GM06990 (cell line): ENCODE results near the gene FATE1.

Experiments used
- DNase-seq: peaks from one replicate; pipeline ENCODE4 v3.0.0-alpha.2; 2011; ENCODE audit not compliant: insufficient read length; ENCODE audit errors: extremely low read depth
- H3K27me3 ChIP-seq: replicated peaks from 2 replicates; pipeline ENCODE4 v1.6.0; 2011; ENCODE audit warnings: low read length; ENCODE audit not compliant: control insufficient read depth, insufficient read depth
- H3K36me3 ChIP-seq: 2 replicates; pipeline ENCODE4 v1.5.1; 2011; ENCODE audit warnings: low read length; ENCODE audit not compliant: control insufficient read depth, insufficient read depth
- H3K4me3 ChIP-seq: replicated peaks from 2 replicates; pipeline ENCODE4 v1.5.1; 2011; ENCODE audit warnings: low read depth, mild to moderate bottlenecking, control low read depth, low read length
- CTCF ChIP-seq: IDR thresholded peaks from 2 replicates; pipeline ENCODE4 v1.5.1; 2011; ENCODE audit warnings: low read length, control low read depth, mild to moderate bottlenecking, inconsistent platforms; ENCODE audit not compliant: insufficient read depth, poor library complexity, severe bottlenecking

The FATE1 gene

GRCh38 chrX:151736685-151737084, 20.9 kb downstream of the FATE1 start:
- H3K27me3 ChIP-seq, result no peaks in the 10 kb centered on the region
- H3K4me3 ChIP-seq, result no peak overlapping the region
- DNase-seq, result no peak
- no peak for TF ChIP-seq CTCF
- H3K36me3 ChIP-seq, result no peaks in the 10 kb centered on the region

- no peak for TF ChIP-seq CTCF
- no peak for DNase-seq
- H3K4me3 ChIP-seq, result no peak overlapping the region
- H3K36me3 ChIP-seq, result no peaks in the 10 kb centered on the region
- no peaks in the 10 kb centered on the region for H3K27me3 ChIP-seq
These were observed 21.7 kb downstream of the FATE1 start for GRCh38 chrX:151737494-151737893.

- H3K4me3 ChIP-seq, result no peak overlapping the region
- no peaks in the 10 kb centered on the region for H3K36me3 ChIP-seq
- TF ChIP-seq CTCF, result no peak
- no peak for DNase-seq
- no peaks in the 10 kb centered on the region for H3K27me3 ChIP-seq
These were observed 22.9 kb downstream of the FATE1 start for GRCh38 chrX:151738751-151739150.

- Histone ChIP-seq H3K4me3 (no peak overlapping the region), H3K36me3 (no peaks in the 10 kb centered on the region), H3K27me3 (no peaks in the 10 kb centered on the region)
- DNase-seq, result no peak
- no peak for TF ChIP-seq CTCF
These were observed 25.8 kb downstream of the FATE1 start for GRCh38 chrX:151741606-151742005.

- DNase-seq, result no peak
- H3K4me3 ChIP-seq, result no peak overlapping the region
These were observed 26.5 kb downstream of the FATE1 start for GRCh38 chrX:151742311-151742710.

More at GRCh38 chrX:151742311-151742710, 26.5 kb downstream of the FATE1 start:
- no peak for TF ChIP-seq CTCF
- H3K27me3 ChIP-seq, result no peaks in the 10 kb centered on the region
- H3K36me3 ChIP-seq, result no peaks in the 10 kb centered on the region
